ENCODE data around the gene HAPLN3.

DNA sequence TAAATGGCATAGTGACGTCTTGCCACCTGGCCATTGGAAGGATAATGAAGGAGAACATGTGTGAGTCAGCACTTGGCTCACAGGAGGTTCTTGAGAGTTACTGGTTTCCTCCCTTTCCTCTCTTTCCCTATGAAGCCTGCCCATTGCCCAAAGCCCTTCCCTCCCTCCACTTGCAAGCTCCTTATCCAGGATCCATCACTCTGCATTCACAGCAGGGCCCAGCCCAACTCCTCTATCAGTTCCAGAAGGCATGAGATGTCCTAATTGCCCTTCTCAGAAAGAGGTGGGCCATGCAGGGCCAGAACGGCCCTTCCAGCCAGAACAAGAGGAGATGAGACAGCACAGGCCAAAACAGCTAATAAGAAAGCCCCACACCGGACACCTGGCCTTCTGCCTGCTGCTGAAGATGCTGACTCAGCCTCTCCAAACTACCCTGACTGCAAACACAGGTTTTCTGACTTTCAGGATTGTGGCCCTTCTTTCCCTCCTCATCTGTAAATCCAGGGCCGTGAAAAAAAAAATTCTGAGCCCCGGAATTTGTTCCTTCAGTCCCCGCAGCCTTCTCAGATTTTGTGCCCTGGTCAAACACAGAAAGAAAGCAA is 29.7 kb downstream of the HAPLN3 start:
- TF ChIP-seq, protein P1, sequence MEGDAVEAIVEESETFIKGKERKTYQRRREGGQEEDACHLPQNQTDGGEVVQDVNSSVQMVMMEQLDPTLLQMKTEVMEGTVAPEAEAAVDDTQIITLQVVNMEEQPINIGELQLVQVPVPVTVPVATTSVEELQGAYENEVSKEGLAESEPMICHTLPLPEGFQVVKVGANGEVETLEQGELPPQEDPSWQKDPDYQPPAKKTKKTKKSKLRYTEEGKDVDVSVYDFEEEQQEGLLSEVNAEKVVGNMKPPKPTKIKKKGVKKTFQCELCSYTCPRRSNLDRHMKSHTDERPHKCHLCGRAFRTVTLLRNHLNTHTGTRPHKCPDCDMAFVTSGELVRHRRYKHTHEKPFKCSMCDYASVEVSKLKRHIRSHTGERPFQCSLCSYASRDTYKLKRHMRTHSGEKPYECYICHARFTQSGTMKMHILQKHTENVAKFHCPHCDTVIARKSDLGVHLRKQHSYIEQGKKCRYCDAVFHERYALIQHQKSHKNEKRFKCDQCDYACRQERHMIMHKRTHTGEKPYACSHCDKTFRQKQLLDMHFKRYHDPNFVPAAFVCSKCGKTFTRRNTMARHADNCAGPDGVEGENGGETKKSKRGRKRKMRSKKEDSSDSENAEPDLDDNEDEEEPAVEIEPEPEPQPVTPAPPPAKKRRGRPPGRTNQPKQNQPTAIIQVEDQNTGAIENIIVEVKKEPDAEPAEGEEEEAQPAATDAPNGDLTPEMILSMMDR (IDR thresholded peaks at IDR 0.05), result no peak
- no peak for TF ChIP-seq JUND (IDR thresholded peaks at IDR 0.05)
- TF ChIP-seq MXI1 (IDR thresholded peaks at IDR 0.05; ENCODE audit: low read depth, low read length), result no peak
- TF ChIP-seq, protein P2, sequence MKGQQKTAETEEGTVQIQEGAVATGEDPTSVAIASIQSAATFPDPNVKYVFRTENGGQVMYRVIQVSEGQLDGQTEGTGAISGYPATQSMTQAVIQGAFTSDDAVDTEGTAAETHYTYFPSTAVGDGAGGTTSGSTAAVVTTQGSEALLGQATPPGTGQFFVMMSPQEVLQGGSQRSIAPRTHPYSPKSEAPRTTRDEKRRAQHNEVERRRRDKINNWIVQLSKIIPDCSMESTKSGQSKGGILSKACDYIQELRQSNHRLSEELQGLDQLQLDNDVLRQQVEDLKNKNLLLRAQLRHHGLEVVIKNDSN (IDR thresholded peaks at IDR 0.05; ENCODE audit: borderline replicate concordance, low read depth), result no peak
- no peak for TF ChIP-seq TAF1 (IDR thresholded peaks at IDR 0.05; ENCODE audit: borderline replicate concordance, low read depth, low read length)
- TF ChIP-seq EP300 (IDR thresholded peaks at IDR 0.05; ENCODE audit: borderline replicate concordance in 1 of 2, low read depth in 1 of 2, low read length in 1 of 2), result no peak
- no peak for TF ChIP-seq EZH2phosphoT487 (IDR thresholded peaks at IDR 0.05; ENCODE audit: borderline replicate concordance, low read depth)
- TF ChIP-seq RAD21 (IDR thresholded peaks at IDR 0.05; ENCODE audit: low read length), result no peak
- TF ChIP-seq FOXM1 (IDR thresholded peaks at IDR 0.05; ENCODE audit: low read depth), result no peak
- no peak for TF ChIP-seq FOSL2 (IDR thresholded peaks at IDR 0.05; ENCODE audit: borderline replicate concordance, low read depth)
- TF ChIP-seq, protein P3, sequence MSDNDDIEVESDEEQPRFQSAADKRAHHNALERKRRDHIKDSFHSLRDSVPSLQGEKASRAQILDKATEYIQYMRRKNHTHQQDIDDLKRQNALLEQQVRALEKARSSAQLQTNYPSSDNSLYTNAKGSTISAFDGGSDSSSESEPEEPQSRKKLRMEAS (IDR thresholded peaks at IDR 0.05; ENCODE audit: low read depth), result no peak

Measured in SK-N-SH (cell line).